HepG2 (cell line): ENCODE data around the gene NOL4L. TPM values are rescaled to one million over a fixed set of nuclear protein-coding genes. Genes with fewer than 3 reads are reported as not detected.
A peak's percentile ranks its signal among the peaks of the same experiment; 100 is the strongest.

Experiments used
- ADNP ChIP-seq: sonication (generic); formaldehyde crosslinking; IDR thresholded peaks from 2 replicates; pipeline ENCODE4 v1.4.0; 2020; ENCODE audit warnings: missing genetic modification reagents
- AGO1 ChIP-seq: fragments of 200-400 bp; formaldehyde crosslinking; IDR thresholded peaks from 2 replicates; pipeline ENCODE4 v1.6.1; 2017; ENCODE audit warnings: mild to moderate bottlenecking, low read depth, low read length, moderate library complexity; ENCODE audit not compliant: poor library complexity, severe bottlenecking
- ATRX ChIP-seq: sonication (generic); formaldehyde crosslinking; IDR thresholded peaks from 2 replicates; pipeline ENCODE4 v1.4.0; 2020; ENCODE audit warnings: missing genetic modification reagents, borderline replicate concordance
- CREB3 ChIP-seq: sonication (generic); formaldehyde crosslinking; IDR thresholded peaks from 2 replicates; pipeline ENCODE4 v1.5.0; 2020; ENCODE audit warnings: missing genetic modification reagents
- CREM ChIP-seq, 2 experiments: sonication (generic) in 1 of 2; formaldehyde crosslinking in 1 of 2; IDR thresholded peaks; 2 replicates each; pipeline versions ENCODE4 v1.4.0 to v1.6.1; 2016 to 2020; ENCODE audit warnings: antibody characterized with exemption in 1 of 2, mild to moderate bottlenecking in 1 of 2, missing genetic modification reagents in 1 of 2
- DRAP1 ChIP-seq: IDR thresholded peaks from 2 replicates; pipeline ENCODE4 v1.6.1; 2016; ENCODE audit warnings: missing genetic modification reagents, missing compliant biosample characterization
- GATAD1 ChIP-seq: IDR thresholded peaks from 2 replicates; pipeline ENCODE4 v1.6.1; 2016; ENCODE audit warnings: missing genetic modification reagents, missing compliant biosample characterization
- KMT2B ChIP-seq: IDR thresholded peaks from 2 replicates; pipeline ENCODE4 v1.6.1; 2016; ENCODE audit warnings: missing genetic modification reagents, missing compliant biosample characterization
- MAFF ChIP-seq: IDR thresholded peaks from 2 replicates; pipeline ENCODE4 v1.6.1; 2011; ENCODE audit warnings: low read depth, low read length, improper control_type of control experiment
- MZF1 ChIP-seq: sonication (generic); formaldehyde crosslinking; IDR thresholded peaks from 2 replicates; pipeline ENCODE4 v1.8.1; 2023; ENCODE audit warnings: mild to moderate bottlenecking, missing genetic modification reagents, borderline replicate concordance
- PITX1 ChIP-seq: sonication (generic); formaldehyde crosslinking; IDR thresholded peaks from 2 replicates; pipeline ENCODE4 v1.5.1; 2020; ENCODE audit warnings: mild to moderate bottlenecking, missing genetic modification reagents
- SIN3B ChIP-seq: fragments of 150-350 bp; IDR thresholded peaks from 2 replicates; pipeline ENCODE4 v1.6.1; 2014; ENCODE audit warnings: low read length
- ZMAT3 ChIP-seq: sonication (generic); formaldehyde crosslinking; conservative IDR thresholded peaks from 2 replicates; pipeline ENCODE4 v1.7.0; 2021; ENCODE audit warnings: missing genetic modification reagents
- ZNF431 ChIP-seq: sonication (generic); formaldehyde crosslinking; IDR thresholded peaks from 2 replicates; pipeline ENCODE4 v1.9.0; 2022; ENCODE audit warnings: missing genetic modification reagents, low read depth, mild to moderate bottlenecking, borderline replicate concordance
- ZNF451 ChIP-seq: sonication (generic); formaldehyde crosslinking; IDR thresholded peaks from 2 replicates; pipeline ENCODE4 v1.5.0; 2020; ENCODE audit warnings: mild to moderate bottlenecking, missing genetic modification reagents
- ZNF549 ChIP-seq: sonication (generic); formaldehyde crosslinking; IDR thresholded peaks from 2 replicates; pipeline ENCODE4 v1.5.0; 2020; ENCODE audit warnings: missing genetic modification reagents
- ZNF891 ChIP-seq: sonication (generic); formaldehyde crosslinking; IDR thresholded peaks from 2 replicates; pipeline ENCODE4 v1.5.0; 2020; ENCODE audit warnings: mild to moderate bottlenecking, missing genetic modification reagents
- ZSCAN25 ChIP-seq: sonication (generic); formaldehyde crosslinking; IDR thresholded peaks from 2 replicates; pipeline ENCODE4 v1.8.0; 2022; ENCODE audit warnings: mild to moderate bottlenecking, missing genetic modification reagents
- polyA plus RNA-seq, 8 experiments: library from polyadenylated mRNA; depleted of rRNA in 3 of 8; stranded (reverse) in 7 of 8; unstranded in 1 of 8; fragments of >200 nt; fragmentation: Illumina TruSeq in 4 of 8; extraction: Trizol in 4 of 8; gene quantifications; 2 replicates each; pipeline versions ENCODE4 v1.2.1 to v1.2.3, GENCODE V29; 2011 to 2016; ENCODE audit warnings: low read depth in 4 of 8, missing spikeins in 1 of 8, mixed read lengths in 1 of 8; ENCODE audit not compliant: insufficient read depth in 1 of 8
- total RNA-seq, 5 experiments: library from RNA; depleted of rRNA; stranded (reverse); fragments of >200 nt; fragmentation: Illumina TruSeq; extraction: Trizol; gene quantifications; 2 replicates each; pipeline ENCODE4 v1.2.3, GENCODE V29; 2016; ENCODE audit warnings: low read depth in 1 of 5
- TF ChIP-seq, protein P1 (sequence below): sonication (generic); formaldehyde crosslinking; IDR thresholded peaks from 2 replicates; pipeline ENCODE4 v1.5.0; 2020; ENCODE audit warnings: missing genetic modification reagents, mild to moderate bottlenecking, borderline replicate concordance
- TF ChIP-seq, protein P2 (sequence below): sonication (generic); formaldehyde crosslinking; IDR thresholded peaks from 2 replicates; pipeline ENCODE4 v1.8.1; 2023; ENCODE audit warnings: mild to moderate bottlenecking, inconsistent platforms, moderate library complexity, missing genetic modification reagents, borderline replicate concordance
- TF ChIP-seq, protein P3 (sequence below): sonication (generic); formaldehyde crosslinking; IDR thresholded peaks from 2 replicates; pipeline ENCODE4 v1.8.1; 2023; ENCODE audit warnings: mild to moderate bottlenecking, missing genetic modification reagents
- TF ChIP-seq, protein P4 (sequence below): sonication (generic); formaldehyde crosslinking; IDR thresholded peaks from 2 replicates; pipeline ENCODE4 v1.5.1; 2020; ENCODE audit warnings: missing genetic modification reagents, mild to moderate bottlenecking, borderline replicate concordance

NOL4L gene
- total and polyA plus RNA-seq, 2 of the 13 experiments (the other 11 are each of a cell fraction or from before 2014, with no cell fraction given): 16.6 to 35.4 TPM

DNA sequence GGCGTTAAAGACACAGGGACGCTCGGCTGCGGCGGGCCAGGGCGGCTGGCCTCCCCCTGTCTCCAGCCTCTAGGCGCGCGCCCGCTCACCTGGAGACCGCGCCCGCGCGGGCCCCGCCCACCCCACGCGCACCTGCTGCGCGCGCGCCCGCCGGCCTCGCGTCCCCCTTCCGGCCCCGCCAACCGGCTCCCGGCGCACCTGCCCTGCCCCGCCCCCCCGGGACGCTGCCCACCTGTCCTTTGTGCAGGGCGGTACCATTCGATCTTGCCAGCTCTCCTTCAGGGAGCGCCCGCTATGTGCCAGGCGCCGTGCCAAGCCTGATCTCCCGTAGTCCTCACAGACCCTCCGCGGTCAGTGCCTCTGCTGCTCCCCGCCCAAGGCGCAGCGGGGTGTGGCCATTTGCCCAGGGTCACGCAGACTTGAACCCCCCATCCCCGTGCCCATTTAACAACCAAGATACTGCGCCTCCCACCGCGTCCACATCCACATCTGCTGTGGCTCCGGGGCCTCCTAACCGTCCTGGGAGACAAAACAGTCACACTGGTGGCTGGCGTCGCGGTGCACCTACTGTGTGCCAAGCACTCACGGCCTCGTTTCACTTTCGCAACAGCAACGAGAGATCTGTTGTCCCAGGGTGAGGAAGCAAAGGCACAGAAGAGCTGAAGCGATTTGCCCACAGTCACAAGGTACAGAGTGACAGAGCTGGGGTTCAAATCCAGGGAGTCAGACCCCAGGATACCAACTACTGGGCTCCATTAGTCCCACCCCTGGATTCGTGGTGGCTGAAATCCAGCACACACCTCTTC lies 48.1 kb downstream of the NOL4L start (continued):
- TF ChIP-seq AGO1 (peak; percentile 47), CREB3 (no peak), SIN3B (no peak), MAFF (no peak), DRAP1 (CRISPR knock-in tag) (no peak), ZNF451 (CRISPR knock-in tag) (0 out of 2 replicates have a peak, but pooled peaks have one; percentile 23), ZSCAN25 (CRISPR knock-in tag) (no peak), ZNF431 (CRISPR knock-in tag) (no peak), GATAD1 (no peak), KMT2B (CRISPR knock-in tag) (no peak), MZF1 (0 out of 2 replicates have a peak, but pooled peaks have one; percentile 75), ZMAT3 (CRISPR knock-in tag) (no peak), ADNP (CRISPR knock-in tag) (no peak), ZNF891 (CRISPR knock-in tag) (0 out of 2 replicates have a peak, but pooled peaks have one; percentile 21), PITX1 (0 out of 2 replicates have a peak, but pooled peaks have one; percentile 28), ZNF549 (CRISPR knock-in tag) (no peak), CREM (IDR thresholded peaks at IDR 0.05) (no peak), CREM (CRISPR knock-in tag; IDR thresholded peaks at IDR 0.05) (no peak), ATRX (CRISPR knock-in tag) (no peak)
- TF ChIP-seq, protein P1, sequence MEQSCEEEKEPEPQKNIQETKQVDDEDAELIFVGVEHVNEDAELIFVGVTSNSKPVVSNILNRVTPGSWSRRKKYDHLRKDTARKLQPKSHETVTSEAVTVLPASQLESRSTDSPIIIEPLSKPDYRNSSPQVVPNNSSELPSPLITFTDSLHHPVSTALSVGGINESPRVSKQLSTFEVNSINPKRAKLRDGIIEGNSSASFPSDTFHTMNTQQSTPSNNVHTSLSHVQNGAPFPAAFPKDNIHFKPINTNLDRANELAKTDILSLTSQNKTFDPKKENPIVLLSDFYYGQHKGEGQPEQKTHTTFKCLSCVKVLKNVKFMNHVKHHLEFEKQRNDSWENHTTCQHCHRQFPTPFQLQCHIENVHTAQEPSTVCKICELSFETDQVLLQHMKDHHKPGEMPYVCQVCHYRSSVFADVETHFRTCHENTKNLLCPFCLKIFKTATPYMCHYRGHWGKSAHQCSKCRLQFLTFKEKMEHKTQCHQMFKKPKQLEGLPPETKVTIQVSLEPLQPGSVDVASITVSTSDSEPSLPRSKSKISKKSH (CRISPR knock-in tag): peak; percentile 83; the same call in 1 of the 2 replicates
- TF ChIP-seq, protein P2, sequence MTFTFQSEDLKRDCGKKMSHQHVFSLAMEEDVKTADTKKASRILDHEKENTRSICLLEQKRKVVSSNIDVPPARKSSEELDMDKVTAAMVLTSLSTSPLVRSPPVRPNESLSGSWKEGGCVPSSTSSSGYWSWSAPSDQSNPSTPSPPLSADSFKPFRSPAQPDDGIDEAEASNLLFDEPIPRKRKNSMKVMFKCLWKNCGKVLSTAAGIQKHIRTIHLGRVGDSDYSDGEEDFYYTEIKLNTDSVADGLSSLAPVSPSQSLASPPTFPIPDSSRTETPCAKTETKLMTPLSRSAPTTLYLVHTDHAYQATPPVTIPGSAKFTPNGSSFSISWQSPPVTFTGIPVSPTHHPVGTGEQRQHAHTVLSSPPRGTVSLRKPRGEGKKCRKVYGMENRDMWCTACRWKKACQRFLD (CRISPR knock-in tag): no peak; the same call in 1 of the 2 replicates
- TF ChIP-seq, protein P3, sequence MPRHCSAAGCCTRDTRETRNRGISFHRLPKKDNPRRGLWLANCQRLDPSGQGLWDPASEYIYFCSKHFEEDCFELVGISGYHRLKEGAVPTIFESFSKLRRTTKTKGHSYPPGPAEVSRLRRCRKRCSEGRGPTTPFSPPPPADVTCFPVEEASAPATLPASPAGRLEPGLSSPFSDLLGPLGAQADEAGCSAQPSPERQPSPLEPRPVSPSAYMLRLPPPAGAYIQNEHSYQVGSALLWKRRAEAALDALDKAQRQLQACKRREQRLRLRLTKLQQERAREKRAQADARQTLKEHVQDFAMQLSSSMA: no peak
- TF ChIP-seq, protein P4, sequence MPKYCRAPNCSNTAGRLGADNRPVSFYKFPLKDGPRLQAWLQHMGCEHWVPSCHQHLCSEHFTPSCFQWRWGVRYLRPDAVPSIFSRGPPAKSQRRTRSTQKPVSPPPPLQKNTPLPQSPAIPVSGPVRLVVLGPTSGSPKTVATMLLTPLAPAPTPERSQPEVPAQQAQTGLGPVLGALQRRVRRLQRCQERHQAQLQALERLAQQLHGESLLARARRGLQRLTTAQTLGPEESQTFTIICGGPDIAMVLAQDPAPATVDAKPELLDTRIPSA: no peak
